ENCODE measurements around the gene BNIP3.
"Not testable (repeated sequence)": the region's sequence is repeated elsewhere in the genome, so short reads cannot be mapped to it uniquely, and the experiment has no call there.

BNIP3 gene

GRCh38 chr10:131977323-131978096 lies 4.2 kb downstream of the BNIP3 start:
- DNase-seq (ENCODE audit: low spot score) = no peak

DNA sequence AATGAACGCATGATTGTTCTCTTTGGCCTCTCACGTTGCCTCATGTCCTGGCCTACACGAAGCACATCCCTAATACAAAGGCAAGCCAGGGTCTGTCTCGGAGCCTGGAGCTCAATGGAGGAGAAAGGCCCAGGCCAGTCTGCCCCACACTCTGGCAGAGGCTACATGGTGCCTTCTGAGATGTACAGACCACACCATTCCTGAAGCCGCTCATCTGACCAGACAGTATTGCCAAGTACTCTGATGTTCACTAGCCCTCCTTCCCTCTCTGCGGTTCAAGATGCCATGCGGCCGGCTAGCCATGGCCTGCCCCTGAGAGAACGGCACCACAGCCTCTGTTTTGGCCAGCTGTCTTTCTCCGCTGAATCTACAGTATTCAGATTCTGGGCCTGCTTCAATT lies 5.9 kb downstream of the BNIP3 start:
- no peak for DNase-seq (ENCODE audit: low spot score)

GRCh38 chr10:131975003-131975402 lies 6.7 kb downstream of the BNIP3 start:
- no peak for DNase-seq (ENCODE audit: low spot score)

GRCh38 chr10:131974034-131974817 lies 7.5 kb downstream of the BNIP3 start:
- no peak for DNase-seq (ENCODE audit: low spot score)

- DNase-seq (ENCODE audit: low spot score) = no peak
Observed at GRCh38 chr10:131973160-131973951, 8.4 kb downstream of the BNIP3 start.

- DNase-seq (ENCODE audit: low spot score) = no peak
Observed at GRCh38 chr10:131972474-131973071, 9.2 kb downstream of the BNIP3 start.

DNA sequence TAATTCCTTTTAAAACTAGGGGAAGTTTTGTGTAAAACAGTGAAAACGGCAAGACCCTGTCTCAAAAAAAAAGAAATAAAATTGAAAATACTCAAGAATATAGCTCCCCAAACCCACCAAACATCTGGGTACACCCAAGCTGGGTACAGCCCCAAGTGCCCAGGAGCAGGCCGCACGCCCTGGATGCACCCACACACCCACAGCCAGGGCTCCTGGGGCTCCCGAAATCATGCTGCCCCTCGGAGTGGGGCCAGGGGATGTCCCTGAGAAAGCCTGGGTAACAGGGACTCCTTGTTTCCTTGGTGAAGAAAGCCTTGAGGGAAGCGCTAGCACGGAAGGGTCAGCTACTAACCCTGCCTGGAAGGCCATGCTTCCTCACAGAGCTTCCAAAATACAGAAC lies 10.1 kb downstream of the BNIP3 start:
- no peak for DNase-seq (ENCODE audit: low spot score)

DNA sequence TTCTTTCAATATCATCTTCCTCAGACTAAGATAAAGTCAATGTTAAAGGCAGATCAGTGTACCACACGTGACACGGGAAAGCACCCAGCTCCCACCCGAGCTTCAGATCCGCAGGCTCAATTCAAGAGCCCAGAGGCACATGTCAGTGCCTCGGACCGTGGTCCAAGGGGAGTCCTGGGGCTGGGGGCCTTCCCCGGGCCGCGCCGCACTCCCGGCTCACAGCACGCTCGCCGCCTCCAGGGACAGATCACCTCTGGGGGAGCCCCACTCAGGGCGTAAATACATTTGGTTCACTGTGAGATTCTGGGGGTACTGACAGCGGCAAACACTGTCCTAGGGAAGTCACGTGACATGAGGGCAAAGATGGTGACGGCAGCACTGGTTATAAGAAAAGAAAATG lies 10.8 kb downstream of the BNIP3 start:
- no peak for DNase-seq (ENCODE audit: low spot score)

- DNase-seq (ENCODE audit: low spot score) = no peak
Observed at GRCh38 chr10:131968949-131969348, 12.8 kb downstream of the BNIP3 start.

GRCh38 chr10:131964298-131964697 lies 17.4 kb downstream of the BNIP3 start:
- no peak for DNase-seq (ENCODE audit: low spot score)

DNA sequence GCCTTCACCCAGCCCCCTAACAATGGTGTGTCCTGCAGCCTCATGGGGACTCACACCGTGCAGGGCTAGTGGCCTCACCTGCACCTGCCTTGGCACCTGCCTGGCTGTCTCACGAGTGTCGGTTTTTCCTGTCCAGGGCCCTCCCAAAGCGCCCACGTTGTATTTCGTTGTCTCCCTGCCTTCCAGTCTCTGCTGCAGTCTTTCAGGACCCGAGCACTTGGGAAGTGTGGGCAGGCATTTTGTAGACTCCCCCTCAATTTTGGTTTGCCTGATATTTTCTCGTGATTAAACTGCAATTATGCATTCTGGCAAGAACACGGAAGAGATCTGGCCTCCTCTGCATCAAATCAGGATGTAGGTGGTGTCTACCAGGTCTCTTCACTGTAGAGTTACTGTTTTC lies 17.9 kb downstream of the BNIP3 start:
- DNase-seq (ENCODE audit: low spot score) = no peak

DNA sequence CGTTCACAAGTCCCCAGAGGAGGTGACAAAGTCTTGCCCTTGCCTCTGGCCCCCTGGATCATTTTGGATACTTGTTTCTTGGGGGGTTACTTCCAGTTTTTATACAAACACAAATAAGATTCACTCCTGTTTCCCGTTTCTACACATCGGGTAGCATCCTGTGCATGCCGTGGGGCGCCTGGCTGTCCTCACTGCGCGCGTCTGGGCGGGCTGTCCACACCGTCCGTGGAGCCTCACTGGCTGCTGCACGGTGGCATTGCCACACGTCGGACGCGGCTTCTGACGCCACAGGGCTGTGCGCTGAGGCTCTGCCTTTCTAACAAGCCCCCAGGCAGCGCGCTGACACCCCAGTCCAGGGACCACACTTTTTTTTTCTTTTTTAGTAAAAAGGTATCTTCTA lies 18.4 kb downstream of the BNIP3 start:
- DNase-seq (ENCODE audit: low spot score) = no peak

GRCh38 chr10:131961777-131962662 lies 19.7 kb downstream of the BNIP3 start:
- DNase-seq (ENCODE audit: low spot score) = no peak

- no peak for DNase-seq (ENCODE audit: low spot score)
Observed at GRCh38 chr10:131961047-131961776, 20.5 kb downstream of the BNIP3 start.

DNA sequence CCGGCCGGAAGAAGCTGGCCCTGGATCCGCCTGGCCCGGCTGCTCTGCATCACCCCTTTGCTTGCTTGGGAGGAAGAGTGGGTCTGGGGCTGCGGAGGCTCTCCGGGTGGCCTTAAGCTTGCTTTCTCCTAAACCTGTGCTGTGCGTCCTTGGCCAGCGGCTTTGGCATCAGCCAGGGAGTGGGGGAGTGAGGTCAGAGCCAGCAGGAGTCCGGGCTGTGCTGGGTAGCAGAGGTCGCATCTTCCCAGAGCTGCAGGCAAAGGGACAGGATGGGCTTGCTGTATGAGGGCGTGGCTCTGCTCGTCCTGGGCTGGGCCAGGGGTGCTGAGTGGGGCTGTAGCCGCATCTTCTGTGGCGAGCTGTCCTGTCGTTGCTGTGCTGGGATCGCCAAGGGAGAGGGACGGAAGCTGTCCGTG lies 21.1 kb downstream of the BNIP3 start:
- DNase-seq (ENCODE audit: low spot score) = no peak

GRCh38 chr10:131959841-131960240 lies 21.9 kb downstream of the BNIP3 start:
- DNase-seq (ENCODE audit: low spot score) = no peak

DNA sequence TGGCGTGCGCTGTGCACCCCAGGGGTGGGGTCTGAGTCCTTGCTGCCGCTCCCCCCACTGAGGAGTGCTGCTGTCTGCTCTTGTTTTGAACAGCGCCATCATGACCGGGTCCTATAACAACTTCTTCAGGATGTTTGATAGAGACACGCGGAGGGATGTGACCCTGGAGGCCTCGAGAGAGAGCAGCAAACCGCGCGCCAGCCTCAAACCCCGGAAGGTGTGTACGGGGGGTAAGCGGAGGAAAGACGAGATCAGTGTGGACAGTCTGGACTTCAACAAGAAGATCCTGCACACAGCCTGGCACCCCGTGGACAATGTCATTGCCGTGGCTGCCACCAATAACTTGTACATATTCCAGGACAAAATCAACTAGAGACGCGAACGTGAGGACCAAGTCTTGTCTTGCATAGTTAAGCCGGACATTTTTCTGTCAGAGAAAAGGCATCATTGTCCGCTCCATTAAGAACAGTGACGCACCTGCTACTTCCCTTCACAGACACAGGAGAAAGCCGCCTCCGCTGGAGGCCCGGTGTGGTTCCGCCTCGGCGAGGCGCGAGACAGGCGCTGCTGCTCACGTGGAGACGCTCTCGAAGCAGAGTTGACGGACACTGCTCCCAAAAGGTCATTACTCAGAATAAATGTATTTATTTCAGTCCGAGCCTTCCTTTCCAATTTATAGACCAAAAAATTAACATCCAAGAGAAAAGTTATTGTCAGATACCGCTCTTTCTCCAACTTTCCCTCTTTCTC lies 26.0 kb downstream of the BNIP3 start:
- DNase-seq (ENCODE audit: low spot score) = no peak

GRCh38 chr10:131954356-131954965 lies 27.3 kb downstream of the BNIP3 start:
- DNase-seq (ENCODE audit: low spot score) = no peak

GRCh38 chr10:131949908-131950307 lies 31.8 kb downstream of the BNIP3 start:
- DNase-seq (ENCODE audit: low spot score) = not testable (repeated sequence)
